Measurements from ENCODE around the gene PCNX1. TPM values are rescaled to one million over a fixed set of nuclear protein-coding genes. Genes with fewer than 3 reads are reported as not detected.
"Not testable (repeated sequence)": the region's sequence is repeated elsewhere in the genome, so short reads cannot be mapped to it uniquely, and the experiment has no call there.

PCNX1 gene
- total RNA-seq, 2 experiments from 2014 or later: 32.7 to 42.6 TPM

DNA sequence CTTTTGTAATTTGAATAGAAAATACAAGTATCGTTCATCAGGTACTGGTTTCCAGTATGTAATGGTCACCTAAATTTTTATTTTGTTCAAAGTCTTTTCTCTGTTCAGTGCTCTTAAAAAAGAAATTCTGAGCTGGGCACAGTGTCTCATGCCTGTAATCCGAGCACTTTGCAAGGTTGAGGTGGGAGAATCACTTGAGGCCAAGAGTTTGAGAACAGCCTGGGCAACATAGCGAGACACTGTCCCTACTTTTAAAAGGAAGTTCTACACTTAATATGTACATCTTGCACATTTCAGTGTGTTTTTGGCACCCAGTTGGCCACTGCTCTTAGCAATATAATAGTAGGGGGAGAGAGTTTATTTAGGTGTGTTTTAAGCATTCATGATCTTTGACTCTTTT is 27.9 kb downstream of the PCNX1 start:
- TF ChIP-seq, protein P1, sequence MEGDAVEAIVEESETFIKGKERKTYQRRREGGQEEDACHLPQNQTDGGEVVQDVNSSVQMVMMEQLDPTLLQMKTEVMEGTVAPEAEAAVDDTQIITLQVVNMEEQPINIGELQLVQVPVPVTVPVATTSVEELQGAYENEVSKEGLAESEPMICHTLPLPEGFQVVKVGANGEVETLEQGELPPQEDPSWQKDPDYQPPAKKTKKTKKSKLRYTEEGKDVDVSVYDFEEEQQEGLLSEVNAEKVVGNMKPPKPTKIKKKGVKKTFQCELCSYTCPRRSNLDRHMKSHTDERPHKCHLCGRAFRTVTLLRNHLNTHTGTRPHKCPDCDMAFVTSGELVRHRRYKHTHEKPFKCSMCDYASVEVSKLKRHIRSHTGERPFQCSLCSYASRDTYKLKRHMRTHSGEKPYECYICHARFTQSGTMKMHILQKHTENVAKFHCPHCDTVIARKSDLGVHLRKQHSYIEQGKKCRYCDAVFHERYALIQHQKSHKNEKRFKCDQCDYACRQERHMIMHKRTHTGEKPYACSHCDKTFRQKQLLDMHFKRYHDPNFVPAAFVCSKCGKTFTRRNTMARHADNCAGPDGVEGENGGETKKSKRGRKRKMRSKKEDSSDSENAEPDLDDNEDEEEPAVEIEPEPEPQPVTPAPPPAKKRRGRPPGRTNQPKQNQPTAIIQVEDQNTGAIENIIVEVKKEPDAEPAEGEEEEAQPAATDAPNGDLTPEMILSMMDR (IDR thresholded peaks at IDR 0.05): no peak
- H3K36me3 Mint-ChIP-seq (ENCODE audit: low read depth): peaks cover 35% of the 10 kb centered on the region
- H3K27ac Mint-ChIP-seq: peak overlapping the region; percentile 90
- peak; percentile 3 for ATAC-seq
- intact Hi-C loops (cut with micrococcal nuclease): no loop called here
- ChIA-PET POLR2A (interaction anchor here (0.5 kb wide), 1 partner anchor 56 kb away, joined by 3 read pairs; no protein-coding TSS in a partner anchor), CTCF (interaction anchor here (6.8 kb wide), 1 partner anchor 29 kb away, joined by 38 read pairs; the partner anchor contains the start of gene PCNX1)
- no peak overlapping the region for H3K4me3 Mint-ChIP-seq
- no peaks in the 10 kb centered on the region for H3K27me3 Mint-ChIP-seq
- peaks cover 17% of the 10 kb centered on the region for H3K9me3 Mint-ChIP-seq
- DNase-seq: no peak
- H3K4me1 Mint-ChIP-seq (ENCODE audit: low read depth): peaks cover 72% of the 10 kb centered on the region

DNA sequence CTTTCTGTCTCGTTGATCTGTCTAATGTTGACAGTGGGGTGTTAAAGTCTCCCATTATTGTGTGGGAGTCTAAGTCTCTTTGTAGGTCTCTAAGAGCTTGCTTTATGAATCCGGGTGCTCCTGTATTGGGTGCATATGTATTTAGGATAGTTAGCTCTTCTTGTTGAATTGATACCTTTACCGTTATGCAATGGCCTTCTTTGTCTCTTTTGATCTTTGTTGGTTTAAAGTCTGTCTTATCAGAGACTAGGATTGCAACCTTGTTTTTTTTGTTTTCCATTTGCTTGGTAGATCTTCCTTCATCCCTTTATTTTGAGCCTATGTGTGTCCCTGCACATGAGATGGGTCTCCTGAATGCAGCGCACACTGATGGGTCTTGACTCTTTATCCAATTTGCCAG is 32.4 kb downstream of the PCNX1 start:
- DNase-seq; CTCF ChIA-PET; POLR2A ChIA-PET; intact Hi-C loops (cut with micrococcal nuclease); H3K4me3 Mint-ChIP-seq; H3K27me3 Mint-ChIP-seq; ATAC-seq: not testable (repeated sequence)
- Mint-ChIP-seq H3K9me3 (peaks cover 55% of the 10 kb centered on the region), H3K27ac (peak overlapping the region; percentile 79), H3K36me3 (ENCODE audit: low read depth) (peaks cover 77% of the 10 kb centered on the region), H3K4me1 (ENCODE audit: low read depth) (peaks cover 84% of the 10 kb centered on the region)

DNA sequence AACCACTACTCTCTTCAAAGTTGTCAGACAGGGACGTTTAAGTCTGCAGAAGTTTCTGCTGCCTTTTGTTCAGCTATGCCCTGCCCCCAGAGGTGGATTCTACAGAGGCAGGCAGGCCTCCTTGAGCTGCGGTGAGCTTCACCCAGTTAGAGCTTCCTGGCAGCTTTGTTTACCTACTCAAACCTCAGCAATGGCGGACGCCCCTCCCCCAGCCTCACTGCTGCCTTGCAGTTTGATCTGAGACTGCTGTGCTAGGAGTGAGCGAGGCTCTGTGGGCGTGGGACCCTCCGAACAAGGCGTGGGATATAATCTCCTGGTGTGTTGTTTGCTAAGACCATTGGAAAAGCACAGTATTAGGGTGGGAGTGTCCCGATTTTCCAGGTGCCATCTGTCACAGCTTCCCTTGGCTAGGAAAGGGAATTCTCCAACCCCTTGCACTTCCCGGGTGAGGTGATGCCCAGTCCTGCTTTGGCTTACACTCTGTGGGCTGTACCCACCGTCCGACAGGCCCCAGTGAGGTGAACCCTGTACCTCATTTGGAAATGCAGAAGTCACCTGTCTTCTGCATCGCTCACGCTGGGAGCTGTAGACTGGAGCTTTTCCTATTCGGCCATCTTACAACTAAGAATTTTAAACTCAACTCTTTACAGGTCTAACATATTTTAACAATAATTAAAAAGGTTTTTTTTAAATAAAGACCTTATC is 34.5 kb downstream of the PCNX1 start:
- H3K9me3 Mint-ChIP-seq: peaks cover 62% of the 10 kb centered on the region
- ChIA-PET POLR2A (interaction anchor here (0.8 to 1.3 kb wide), 5 partner anchors 14 to 85 kb away, joined by 3 to 4 read pairs (median 3); no protein-coding TSS in a partner anchor), CTCF (interaction anchor here (0.7 to 2.2 kb wide), 10 partner anchors 9 to 57 kb away, joined by 3 to 9 read pairs (median 4); partner anchors contain the start of gene PCNX1)
- peak overlapping the region; percentile 20 for H3K4me3 Mint-ChIP-seq
- intact Hi-C loops (cut with micrococcal nuclease); H3K27me3 Mint-ChIP-seq; ATAC-seq: not testable (repeated sequence)
- peak; percentile 81 for DNase-seq
- peaks cover 68% of the 10 kb centered on the region for H3K4me1 Mint-ChIP-seq (ENCODE audit: low read depth)
- H3K27ac Mint-ChIP-seq: peak overlapping the region; percentile 79
- peaks cover 84% of the 10 kb centered on the region for H3K36me3 Mint-ChIP-seq (ENCODE audit: low read depth)

DNA sequence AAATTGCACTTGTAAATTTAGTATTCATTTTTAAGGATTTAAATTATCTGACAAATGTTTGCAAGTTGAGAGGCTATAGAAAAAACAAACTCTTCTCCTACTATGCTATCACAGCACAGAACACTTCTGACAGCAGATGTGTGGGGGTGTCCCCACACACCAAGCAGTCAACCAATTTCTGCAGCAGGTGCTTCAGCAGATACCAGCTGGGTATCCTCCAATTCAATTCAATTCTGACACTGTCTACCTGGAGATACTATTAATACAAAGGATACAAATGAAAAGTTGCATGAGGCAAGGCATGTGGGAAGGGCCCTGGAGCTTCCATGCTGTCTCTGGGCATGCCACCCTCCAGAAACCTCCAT is 35.1 kb downstream of the PCNX1 start:
- intact Hi-C loops (cut with micrococcal nuclease): no loop called here
- H3K4me1 Mint-ChIP-seq (ENCODE audit: low read depth): peaks cover 65% of the 10 kb centered on the region
- peaks cover 63% of the 10 kb centered on the region for H3K9me3 Mint-ChIP-seq
- TF ChIP-seq, protein P1 (IDR thresholded peaks at IDR 0.05): no peak
- peaks cover 85% of the 10 kb centered on the region for H3K36me3 Mint-ChIP-seq (ENCODE audit: low read depth)
- DNase-seq (no peak), ATAC-seq (peak; percentile 29)
- H3K27me3 Mint-ChIP-seq: no peaks in the 10 kb centered on the region
- POLR2A ChIA-PET: interaction anchor here (0.8 to 1.2 kb wide), 2 partner anchors 14 to 86 kb away, joined by 3 read pairs; no protein-coding TSS in a partner anchor
- H3K27ac Mint-ChIP-seq: peak overlapping the region; percentile 28
- H3K4me3 Mint-ChIP-seq: no peak overlapping the region
- CTCF ChIA-PET: interaction anchor here (1.0 to 2.2 kb wide), 5 partner anchors 10 to 57 kb away, joined by 3 to 9 read pairs (median 4); partner anchors contain the start of gene PCNX1

DNA sequence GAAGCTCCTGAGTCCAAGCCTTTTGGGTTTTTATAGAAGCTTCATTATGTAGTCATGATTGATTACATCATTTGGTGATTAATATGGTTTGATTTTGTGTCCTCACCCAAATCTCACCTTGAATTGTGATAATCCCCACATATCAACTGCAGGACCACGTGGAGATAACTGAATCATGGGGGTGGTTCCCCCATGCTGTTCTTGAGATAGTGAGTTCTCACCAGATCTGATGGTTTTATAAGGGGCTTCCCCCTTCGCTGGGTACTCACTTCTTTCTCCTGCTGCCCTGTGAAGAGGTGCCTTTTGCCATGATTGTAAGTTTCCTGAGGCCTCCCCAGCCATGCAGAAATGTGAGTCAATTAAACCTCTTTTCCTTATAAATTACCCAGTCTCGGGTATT is 35.5 kb downstream of the PCNX1 start:
- ATAC-seq (peak; percentile 87), DNase-seq (peak; percentile 46)
- peak overlapping the region; percentile 28 for H3K27ac Mint-ChIP-seq
- H3K4me1 Mint-ChIP-seq (ENCODE audit: low read depth): peaks cover 61% of the 10 kb centered on the region
- ChIA-PET CTCF (interaction anchor here (1.0 to 2.2 kb wide), 3 partner anchors 11 to 36 kb away, joined by 3 to 9 read pairs (median 4); partner anchors contain the start of gene PCNX1), POLR2A (interaction anchor here (0.8 kb wide), 1 partner anchor 86 kb away, joined by 3 read pairs; no protein-coding TSS in a partner anchor)
- H3K27me3 Mint-ChIP-seq; H3K4me3 Mint-ChIP-seq; intact Hi-C loops (cut with micrococcal nuclease): not testable (repeated sequence)
- peaks cover 85% of the 10 kb centered on the region for H3K36me3 Mint-ChIP-seq (ENCODE audit: low read depth)
- peaks cover 65% of the 10 kb centered on the region for H3K9me3 Mint-ChIP-seq

DNA sequence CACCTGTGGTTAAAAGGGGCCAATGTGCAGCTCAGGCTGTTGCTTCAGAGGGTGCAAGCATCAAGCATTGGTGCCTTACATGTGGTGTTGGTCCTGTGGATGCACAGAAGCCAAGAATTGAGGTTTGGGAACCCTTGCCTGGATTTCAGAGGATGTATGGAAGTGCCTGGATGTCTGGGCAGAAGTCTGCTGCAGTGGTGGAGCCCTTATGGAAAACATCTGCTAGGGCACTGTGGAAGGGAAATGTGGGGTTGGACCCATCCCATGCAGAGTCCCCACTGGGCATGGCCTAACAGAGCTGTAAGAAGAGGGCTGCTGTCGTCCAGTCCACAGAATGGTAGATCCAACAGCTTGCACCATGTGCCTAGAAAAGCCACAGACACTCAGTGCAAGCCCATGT is 36.6 kb downstream of the PCNX1 start:
- no peak for ATAC-seq
- peaks cover 58% of the 10 kb centered on the region for H3K4me1 Mint-ChIP-seq (ENCODE audit: low read depth)
- POLR2A ChIA-PET: interaction anchor here (0.8 kb wide), 1 partner anchor 9 kb away, joined by 3 read pairs; no protein-coding TSS in a partner anchor
- intact Hi-C loops (cut with micrococcal nuclease): no loop called here
- peaks cover 69% of the 10 kb centered on the region for H3K9me3 Mint-ChIP-seq
- DNase-seq: no peak
- H3K36me3 Mint-ChIP-seq (ENCODE audit: low read depth): peaks cover 86% of the 10 kb centered on the region
- H3K27me3 Mint-ChIP-seq: no peaks in the 10 kb centered on the region
- no peak overlapping the region for H3K4me3 Mint-ChIP-seq
- H3K27ac Mint-ChIP-seq: peak overlapping the region; percentile 13
- TF ChIP-seq, protein P1 (IDR thresholded peaks at IDR 0.05): no peak
- CTCF ChIA-PET: interaction anchor here (0.9 to 2.5 kb wide), 4 partner anchors 9 to 37 kb away, joined by 3 to 10 read pairs (median 4); partner anchors contain the start of gene PCNX1

Measured in activated CD8-positive, alpha-beta T cell treated with anti-CD3 and anti-CD28 coated beads for 36 hours (primary cell).